BJ (cell line): ENCODE measurements around the gene DMRTC1B. TPM values are rescaled to one million over a fixed set of nuclear protein-coding genes. Genes with fewer than 3 reads are reported as not detected.
"Not testable (repeated sequence)": the region's sequence is repeated elsewhere in the genome, so short reads cannot be mapped to it uniquely, and the experiment has no call there.

Source experiments
- CTCF ChIA-PET: fragments of 350-600 bp; formaldehyde crosslinking; extraction: SDS; loops from one replicate; lab custom pipeline; 2021; ENCODE audit warnings: antibody characterized with exemption, inconsistent platforms; lab: Yijun Ruan, JAX
- POLR2A ChIA-PET: fragments of 300-600 bp; sonication (Branson Sonifier 250); formaldehyde crosslinking; extraction: SDS; loops from one replicate; lab custom pipeline; 2021; ENCODE audit warnings: antibody characterized with exemption; lab: Charles Lee
- DNase-seq: peaks from one replicate; pipeline ENCODE4 v3.0.0-alpha.2; 2011; ENCODE audit warnings: low read depth
- H3K27me3 ChIP-seq: 2 replicates; pipeline ENCODE4 v1.6.0; 2011; ENCODE audit warnings: low read length; ENCODE audit not compliant: control insufficient read depth, insufficient read depth
- H3K36me3 ChIP-seq: 2 replicates; pipeline ENCODE4 v1.5.1; 2011; ENCODE audit warnings: low read length; ENCODE audit not compliant: control insufficient read depth, insufficient read depth
- H3K4me3 ChIP-seq: 2 replicates; pipeline ENCODE4 v1.5.1; 2011; ENCODE audit warnings: low read depth, mild to moderate bottlenecking, control low read depth, low read length
- polyA plus RNA-seq: library from polyadenylated mRNA; depleted of rRNA; stranded (reverse); fragments of >200 nt; gene quantifications from 2 replicates; pipeline ENCODE4 v1.2.3, GENCODE V29; 2011; rRNA removed
- small RNA-seq: library from RNA; depleted of rRNA; stranded (forward); fragments of <200 nt; gene quantifications from one replicate; pipeline ENCODE3, GENCODE V24; 2012; ENCODE audit warnings: low replicate concordance, low read depth; ENCODE audit not compliant: insufficient read length

The DMRTC1B gene
- polyA plus RNA-seq, 1 experiment: not detected

- H3K36me3 ChIP-seq, DNase-seq, POLR2A ChIA-PET, H3K27me3 ChIP-seq, CTCF ChIA-PET, H3K4me3 ChIP-seq: not testable (repeated sequence)
Observed at GRCh38 chrX:72783964-72784363, 7.3 kb downstream of the DMRTC1B start.

GRCh38 chrX:72788142-72788541 lies 11.5 kb downstream of the DMRTC1B start:
- H3K27me3 ChIP-seq, DNase-seq, H3K4me3 ChIP-seq, POLR2A ChIA-PET, CTCF ChIA-PET, H3K36me3 ChIP-seq: not testable (repeated sequence)

GRCh38 chrX:72790390-72790789 lies 13.7 kb downstream of the DMRTC1B start:
- DNase-seq, H3K36me3 ChIP-seq, H3K4me3 ChIP-seq, H3K27me3 ChIP-seq, CTCF ChIA-PET, POLR2A ChIA-PET: not testable (repeated sequence)

- DNase-seq, POLR2A ChIA-PET, H3K27me3 ChIP-seq, CTCF ChIA-PET, H3K4me3 ChIP-seq, H3K36me3 ChIP-seq: not testable (repeated sequence)
Observed at GRCh38 chrX:72808110-72808509, 31.4 kb downstream of the DMRTC1B start, which contains the start of gene FAM236D. FAM236D (minus strand) TSS chrX:72808210; CDS start chrX:72808110, 100 bp downstream.

- DNase-seq, POLR2A ChIA-PET, H3K36me3 ChIP-seq, CTCF ChIA-PET, H3K4me3 ChIP-seq, H3K27me3 ChIP-seq: not testable (repeated sequence)
Observed at GRCh38 chrX:72830701-72831100, 54.0 kb downstream of the DMRTC1B start.

- H3K4me3 ChIP-seq, DNase-seq, POLR2A ChIA-PET, CTCF ChIA-PET, H3K27me3 ChIP-seq, H3K36me3 ChIP-seq: not testable (repeated sequence)
Observed at GRCh38 chrX:72837532-72837931, 60.8 kb downstream of the DMRTC1B start.

- H3K36me3 ChIP-seq, H3K4me3 ChIP-seq, CTCF ChIA-PET, POLR2A ChIA-PET, DNase-seq, H3K27me3 ChIP-seq: not testable (repeated sequence)
Observed at GRCh38 chrX:72882898-72883297, 106.2 kb downstream of the DMRTC1B start.

GRCh38 chrX:72889740-72890139 lies 113.0 kb downstream of the DMRTC1B start:
- H3K4me3 ChIP-seq, POLR2A ChIA-PET, DNase-seq, H3K27me3 ChIP-seq, H3K36me3 ChIP-seq, CTCF ChIA-PET: not testable (repeated sequence)

Small RNA genes lying within 50 kb of the gene (small RNA-seq; reads per million reads assigned to genes)
- not detected for gene RNU1-112P

Other genes starting within 250 kb of the DMRTC1B start
- gene HDAC8, start 204.0 kb upstream of the DMRTC1B start, polyA plus RNA-seq: 14.9 and 20.6 TPM in 2 replicates
- gene PHKA1, start 62.6 kb upstream of the DMRTC1B start, polyA plus RNA-seq: 1.5 and 2.2 TPM in 2 replicates
- gene FAM236B, start 5.8 kb downstream of the DMRTC1B start, polyA plus RNA-seq: not detected in 2 replicates
- gene FAM236D, start 31.3 kb downstream of the DMRTC1B start, polyA plus RNA-seq: not detected in 2 replicates
- not detected in 2 replicates for gene FAM236C, start 135.7 kb downstream of the DMRTC1B start, polyA plus RNA-seq
- not detected in 2 replicates for gene FAM236A, start 161.3 kb downstream of the DMRTC1B start, polyA plus RNA-seq
- gene DMRTC1, start 166.9 kb downstream of the DMRTC1B start, polyA plus RNA-seq: not detected in 2 replicates
- gene PABPC1L2B, start 226.0 kb downstream of the DMRTC1B start, polyA plus RNA-seq: not detected in 2 replicates